ENCODE results near the gene KCND2.

DNA sequence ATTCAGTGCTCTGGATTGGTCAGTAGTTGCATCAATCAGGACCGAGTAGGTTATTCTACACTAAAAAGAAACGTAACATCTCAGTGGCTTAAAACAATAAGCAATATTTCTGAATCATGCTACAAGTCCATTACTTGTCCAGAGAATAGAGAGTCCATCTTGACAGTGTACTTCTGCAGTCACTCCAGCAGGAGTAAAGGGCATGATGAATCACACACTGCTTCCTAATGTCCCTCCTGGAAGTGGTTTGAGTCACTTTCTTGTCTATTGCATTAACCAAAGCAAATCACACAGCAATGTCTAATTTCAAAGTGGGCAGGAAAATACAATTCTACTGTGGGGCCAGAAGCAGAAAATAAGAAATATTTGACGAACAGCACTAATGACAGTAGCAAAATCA is 460.2 kb downstream of the KCND2 start:
- TF ChIP-seq EZH2 (IDR thresholded peaks at IDR 0.05; ENCODE audit: borderline replicate concordance, low read length), result no peak
- TF ChIP-seq, protein P1, sequence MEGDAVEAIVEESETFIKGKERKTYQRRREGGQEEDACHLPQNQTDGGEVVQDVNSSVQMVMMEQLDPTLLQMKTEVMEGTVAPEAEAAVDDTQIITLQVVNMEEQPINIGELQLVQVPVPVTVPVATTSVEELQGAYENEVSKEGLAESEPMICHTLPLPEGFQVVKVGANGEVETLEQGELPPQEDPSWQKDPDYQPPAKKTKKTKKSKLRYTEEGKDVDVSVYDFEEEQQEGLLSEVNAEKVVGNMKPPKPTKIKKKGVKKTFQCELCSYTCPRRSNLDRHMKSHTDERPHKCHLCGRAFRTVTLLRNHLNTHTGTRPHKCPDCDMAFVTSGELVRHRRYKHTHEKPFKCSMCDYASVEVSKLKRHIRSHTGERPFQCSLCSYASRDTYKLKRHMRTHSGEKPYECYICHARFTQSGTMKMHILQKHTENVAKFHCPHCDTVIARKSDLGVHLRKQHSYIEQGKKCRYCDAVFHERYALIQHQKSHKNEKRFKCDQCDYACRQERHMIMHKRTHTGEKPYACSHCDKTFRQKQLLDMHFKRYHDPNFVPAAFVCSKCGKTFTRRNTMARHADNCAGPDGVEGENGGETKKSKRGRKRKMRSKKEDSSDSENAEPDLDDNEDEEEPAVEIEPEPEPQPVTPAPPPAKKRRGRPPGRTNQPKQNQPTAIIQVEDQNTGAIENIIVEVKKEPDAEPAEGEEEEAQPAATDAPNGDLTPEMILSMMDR (IDR thresholded peaks at IDR 0.05; ENCODE audit: low read length), result no peak
